Stimulated activated CD4-positive, alpha-beta T cell treated with anti-CD3 and anti-CD28 coated beads, Interleukin-4, amount 100 ng/mL, for 24 hours (primary cell): ENCODE data around the gene DDX31.
A peak's percentile ranks its signal among the peaks of the same experiment; 100 is the strongest.

Experiments used
- DNase-seq: peaks from one replicate; pipeline ENCODE4 v3.0.0-alpha.2; 2020

The DDX31 gene

DNA sequence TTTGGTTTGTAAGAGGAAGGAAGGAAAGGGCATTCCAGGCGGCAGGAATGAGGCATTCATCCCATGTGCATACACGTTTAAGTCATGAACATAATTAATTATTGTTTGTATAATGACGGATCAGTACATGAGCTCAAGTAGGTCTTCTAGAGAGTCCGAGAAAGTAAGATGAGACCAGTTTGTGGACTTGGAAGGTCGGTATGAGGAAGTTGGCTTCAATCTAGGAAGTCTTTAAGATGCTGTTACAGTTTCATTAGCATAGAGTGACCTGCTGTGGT, 2.6 kb upstream of the DDX31 start:
- DNase-seq: no peak

DNA sequence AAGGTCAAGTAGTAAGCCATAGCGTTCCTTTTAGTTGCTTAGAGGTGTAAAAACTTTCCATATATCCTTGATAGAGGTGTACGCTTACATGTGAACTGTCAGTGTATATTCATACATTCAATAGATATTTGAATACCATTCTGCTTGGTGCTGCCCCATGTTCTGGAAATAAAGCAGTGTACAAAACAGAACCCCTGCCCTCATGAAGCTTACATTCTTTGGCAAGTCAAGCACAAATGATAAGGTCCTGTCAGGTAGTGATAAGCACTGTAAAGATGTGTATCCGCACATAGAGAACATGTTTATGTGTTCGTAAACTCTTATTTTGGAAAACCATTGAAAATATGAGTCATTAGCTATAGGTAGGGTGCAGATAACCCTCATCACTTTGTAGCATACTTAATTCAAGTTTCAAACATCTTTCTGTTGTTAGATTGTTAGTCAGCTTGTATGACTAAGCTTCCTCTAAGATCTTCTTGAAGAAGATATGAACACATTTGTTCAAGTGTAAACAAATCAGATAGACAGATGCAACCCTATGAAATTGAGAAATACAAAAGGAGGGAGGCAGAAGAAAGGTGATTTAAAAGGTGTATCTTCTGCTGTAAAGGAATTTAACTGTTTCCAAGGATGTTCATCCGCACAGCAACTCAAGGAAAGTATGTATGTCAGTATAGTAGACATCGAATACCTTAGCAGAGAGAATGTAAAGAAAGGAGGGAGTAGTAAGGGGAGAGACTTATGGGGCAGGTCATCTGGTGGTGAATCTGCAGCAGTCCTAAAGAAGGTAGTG, 2.0 kb upstream of the DDX31 start:
- DNase-seq: no peak

DNA sequence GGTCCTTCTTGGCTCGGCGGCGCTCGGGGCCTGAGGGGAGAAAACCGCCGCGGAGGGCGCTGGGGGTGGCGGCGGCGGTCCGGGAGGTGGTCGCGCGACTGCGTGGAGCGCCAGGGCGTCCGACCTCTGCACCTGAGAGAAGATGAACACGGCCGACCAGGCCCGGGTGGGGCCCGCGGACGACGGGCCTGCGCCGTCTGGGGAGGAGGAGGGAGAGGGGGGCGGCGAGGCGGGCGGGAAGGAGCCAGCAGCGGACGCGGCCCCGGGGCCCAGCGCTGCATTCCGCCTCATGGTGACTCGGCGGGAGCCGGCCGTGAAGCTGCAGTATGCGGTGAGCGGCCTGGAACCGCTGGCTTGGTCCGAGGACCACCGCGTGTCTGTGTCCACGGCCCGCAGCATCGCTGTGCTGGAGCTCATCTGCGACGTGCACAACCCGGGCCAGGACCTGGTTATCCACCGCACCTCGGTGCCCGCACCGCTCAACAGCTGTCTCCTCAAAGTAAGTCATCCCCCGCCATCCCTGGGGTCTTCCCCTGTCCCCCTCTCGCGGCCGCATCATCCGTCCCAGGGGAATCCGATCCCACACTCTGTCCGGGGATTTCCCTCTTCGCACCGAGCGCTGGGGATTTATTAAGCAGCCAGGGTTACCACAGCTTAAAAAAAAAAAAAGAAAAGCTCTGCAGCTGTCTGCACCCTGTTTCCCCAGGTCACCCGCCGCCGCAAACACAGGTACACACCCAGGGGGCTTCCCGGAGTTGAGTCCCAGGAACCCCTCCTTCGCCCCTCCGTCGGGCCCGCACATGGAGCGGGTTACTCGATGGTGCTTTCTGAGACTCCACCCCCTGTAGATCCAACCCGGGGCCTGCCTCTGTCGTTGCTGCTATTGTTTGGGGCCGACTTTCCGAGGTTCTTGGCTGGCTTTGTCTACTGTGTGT, 941 bp upstream of the DDX31 start, which contains the start of gene GTF3C4:
Gene GTF3C4 (plus strand): TSS at position 8 of the 935 bp plus-strand sequence. CDS start 135 bp downstream, at position 143.
- DNase-seq: peak; percentile 45

DNA sequence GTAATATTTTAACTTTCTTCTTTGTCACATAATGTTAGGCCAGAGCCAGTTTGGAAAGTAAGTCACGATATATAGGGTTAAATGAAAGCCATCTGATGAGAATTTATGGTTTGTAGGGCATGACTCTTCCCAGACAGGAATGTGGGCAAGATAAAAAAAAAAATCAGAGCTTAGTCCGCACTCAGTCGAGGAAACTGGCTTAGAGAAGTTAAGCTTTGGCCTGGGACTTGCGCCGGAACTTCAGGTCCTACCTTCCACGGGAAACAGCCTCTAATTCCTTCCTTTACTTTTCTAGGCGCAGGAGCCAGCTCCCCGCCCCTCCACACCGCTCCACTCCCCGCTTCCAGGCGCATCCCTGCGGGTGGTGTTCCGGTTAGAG, 475 bp downstream of the DDX31 start:
- DNase-seq: no peak

DNA sequence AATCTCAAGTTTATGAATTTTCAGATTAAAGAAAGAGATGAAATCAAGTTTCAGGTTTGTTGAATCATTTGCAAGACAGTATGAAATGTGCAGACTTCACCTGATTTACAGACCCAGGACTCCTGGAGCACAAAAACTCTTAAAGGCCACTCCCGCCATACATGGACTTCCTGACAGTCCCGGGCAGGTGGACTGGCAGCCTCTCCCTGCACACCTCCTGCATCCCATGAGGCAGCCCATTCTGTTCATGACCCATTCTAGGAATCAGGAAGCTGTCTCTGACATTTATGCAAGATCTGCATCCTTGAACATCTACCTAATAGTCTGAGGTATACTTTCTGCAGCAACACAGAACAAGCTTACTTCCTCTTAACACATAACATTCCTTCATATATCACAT, 5.9 kb downstream of the DDX31 start:
- DNase-seq: no peak

DNA sequence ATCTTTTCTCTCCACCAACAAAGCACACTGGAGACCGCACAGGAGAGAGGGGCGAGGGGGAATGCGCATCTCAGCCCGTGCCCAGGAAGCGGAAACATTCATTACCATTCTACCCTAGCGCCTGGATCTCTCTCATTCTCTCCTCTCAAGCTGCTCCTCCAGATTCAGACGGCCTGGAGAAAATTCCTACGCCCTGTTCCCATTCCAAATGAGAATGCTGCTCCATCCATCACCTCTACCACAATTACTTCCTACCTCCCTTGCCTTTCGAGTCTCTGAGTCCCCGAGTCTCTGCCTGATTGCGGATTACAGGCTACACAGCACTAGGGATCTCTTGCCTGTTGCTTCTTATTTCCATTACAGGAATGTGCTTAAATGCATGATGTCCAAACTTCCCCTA, 6.7 kb downstream of the DDX31 start:
- DNase-seq: no peak

DNA sequence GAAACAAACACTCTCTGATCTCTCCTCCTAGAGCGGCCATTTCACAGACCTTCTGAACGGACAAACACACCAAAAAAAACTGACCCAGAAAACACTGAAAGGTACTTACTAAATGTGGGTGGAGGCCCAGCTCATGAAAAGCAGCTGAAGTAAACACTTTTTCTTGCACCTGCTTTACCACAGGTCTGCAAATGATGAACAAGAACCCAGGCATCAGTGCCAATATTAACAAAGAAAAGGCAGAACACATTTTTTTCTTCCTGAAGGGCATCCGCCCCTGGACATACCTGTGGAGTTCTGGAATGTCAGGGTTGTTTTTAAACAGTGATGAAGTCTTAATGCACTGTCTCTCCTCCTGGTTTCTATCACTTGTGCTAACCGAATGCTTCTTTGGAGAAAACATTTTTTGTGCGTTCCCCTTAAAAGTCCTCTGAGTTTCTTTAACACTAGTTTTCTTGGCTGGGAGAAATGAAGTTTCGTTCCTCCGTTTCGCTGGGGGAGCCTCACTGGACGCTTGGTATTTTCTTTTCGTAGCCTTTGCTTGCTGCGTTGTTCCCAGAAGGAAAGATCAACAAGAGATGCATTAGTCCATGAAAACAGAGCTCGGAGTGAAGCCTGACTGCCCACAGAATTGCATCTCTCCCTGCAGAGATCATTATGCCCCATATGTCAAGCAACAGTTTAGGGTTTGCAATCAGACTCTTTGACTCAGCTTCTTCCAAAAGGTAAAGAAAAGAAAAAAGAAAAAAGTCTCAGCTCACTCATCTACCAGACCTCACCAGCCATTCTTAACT, 7.4 kb downstream of the DDX31 start:
- no peak for DNase-seq

DNA sequence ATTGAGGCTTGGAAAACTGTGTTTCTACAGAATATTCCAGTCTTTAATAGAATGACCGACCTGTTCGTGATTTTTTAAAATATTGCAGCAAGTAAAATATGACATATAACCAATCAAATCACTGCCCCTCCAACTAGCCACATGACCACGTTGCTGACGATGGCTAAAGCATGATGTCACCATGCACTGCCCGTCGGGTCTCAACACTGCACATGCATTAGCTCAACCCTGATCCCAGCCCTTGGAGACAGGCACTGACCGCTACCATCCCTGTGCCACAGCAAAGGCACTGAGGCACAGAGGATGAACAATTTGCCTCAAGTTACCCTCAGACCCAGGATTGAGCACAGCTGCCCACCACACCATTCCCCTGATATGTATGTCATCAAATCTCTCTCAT, 13.5 kb downstream of the DDX31 start:
- no peak for DNase-seq

DNA sequence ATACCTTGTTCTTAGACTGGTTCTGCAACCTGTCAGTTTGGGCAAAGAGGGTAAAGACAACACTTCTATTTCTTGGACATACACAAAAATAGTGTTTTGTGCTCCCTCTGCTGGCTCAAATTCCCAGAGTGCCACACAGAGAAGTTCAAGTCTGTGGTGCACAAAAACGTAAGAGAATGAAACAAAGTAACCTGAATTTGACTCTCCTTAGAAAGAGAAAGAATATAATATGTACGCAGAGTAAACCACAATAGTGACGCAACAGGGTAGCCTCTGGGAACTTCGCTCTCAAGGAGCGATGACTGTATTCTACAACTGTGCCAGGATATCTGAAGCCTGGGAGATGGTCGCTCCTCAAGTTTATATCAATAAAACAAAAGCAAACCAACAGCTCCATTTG, 18.5 kb downstream of the DDX31 start:
- DNase-seq: no peak

DNA sequence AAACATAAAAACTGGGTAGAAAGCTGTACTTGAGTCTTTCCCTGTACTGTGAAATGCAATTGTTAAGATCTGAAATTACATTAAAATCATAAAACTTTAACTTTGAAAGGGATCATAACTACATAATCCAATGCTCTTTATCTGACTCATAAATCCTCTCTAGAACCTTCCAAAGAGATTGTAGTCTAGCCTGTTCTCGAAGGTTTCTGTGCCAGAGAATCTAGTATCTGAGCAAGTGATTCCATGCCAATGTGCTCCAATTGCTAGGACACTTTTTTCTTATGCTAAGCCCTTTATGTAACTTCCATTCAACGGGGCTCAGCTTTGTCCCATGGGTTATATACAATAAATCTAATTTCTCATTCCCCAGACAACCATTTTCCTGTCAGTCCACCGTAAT, 21.1 kb downstream of the DDX31 start:
- no peak for DNase-seq

DNA sequence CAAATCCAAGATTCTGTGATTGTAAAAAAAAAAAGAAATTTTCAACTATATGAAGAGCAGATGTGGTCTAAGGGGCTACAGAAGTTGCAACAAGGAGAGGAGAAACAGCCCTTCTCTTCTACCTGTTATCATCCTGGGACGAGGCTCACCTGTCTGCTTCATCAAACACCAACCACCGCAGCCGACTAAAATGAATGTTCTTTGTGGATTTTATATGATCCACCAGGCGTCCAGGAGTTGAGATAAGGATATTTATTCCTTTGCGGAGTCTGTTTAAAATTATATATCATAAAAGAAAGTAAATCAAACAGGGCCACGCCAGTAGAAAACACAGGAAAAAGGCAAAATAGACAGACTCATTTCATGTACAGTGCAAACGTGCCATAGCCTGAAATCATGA, 21.5 kb downstream of the DDX31 start:
- no peak for DNase-seq

DNA sequence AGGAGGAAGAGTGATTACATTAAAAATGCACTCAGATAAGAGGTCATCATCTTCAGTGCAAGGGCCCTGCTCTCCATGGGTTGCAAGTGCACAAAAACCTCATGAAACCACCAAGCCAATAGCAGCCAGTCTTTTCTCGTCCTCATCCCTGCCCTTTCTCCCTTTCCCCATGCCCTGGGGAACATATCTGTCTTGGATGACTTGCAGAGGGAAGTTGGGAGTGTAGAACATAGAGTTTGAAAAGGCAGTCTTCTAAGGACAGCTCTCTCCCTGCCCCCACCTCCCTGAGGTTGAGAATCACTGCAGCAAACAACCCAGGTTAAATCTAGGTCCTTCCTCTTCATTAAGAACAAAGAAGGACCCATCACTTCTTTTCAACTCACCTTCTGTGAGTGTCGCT, 22.0 kb downstream of the DDX31 start:
- DNase-seq: no peak

DNA sequence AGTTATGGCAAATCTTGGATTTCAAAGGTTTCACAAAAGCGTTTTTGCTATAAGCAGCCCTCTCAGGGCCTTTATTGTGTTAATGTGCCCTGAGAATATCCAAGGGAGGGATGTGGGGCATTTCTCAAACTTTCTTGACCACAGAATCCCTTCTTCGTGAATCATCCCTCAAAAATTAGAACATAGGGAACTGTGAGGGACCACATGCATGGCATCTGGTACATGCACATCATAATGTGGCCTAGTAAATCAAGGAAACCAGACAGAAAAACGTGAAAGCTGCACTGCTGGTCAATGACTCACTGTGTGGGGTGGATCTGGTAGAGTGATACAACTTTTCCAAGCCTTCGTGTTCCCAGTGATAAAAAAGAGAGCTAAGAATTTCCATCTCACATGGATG, 22.4 kb downstream of the DDX31 start:
- DNase-seq: no peak

DNA sequence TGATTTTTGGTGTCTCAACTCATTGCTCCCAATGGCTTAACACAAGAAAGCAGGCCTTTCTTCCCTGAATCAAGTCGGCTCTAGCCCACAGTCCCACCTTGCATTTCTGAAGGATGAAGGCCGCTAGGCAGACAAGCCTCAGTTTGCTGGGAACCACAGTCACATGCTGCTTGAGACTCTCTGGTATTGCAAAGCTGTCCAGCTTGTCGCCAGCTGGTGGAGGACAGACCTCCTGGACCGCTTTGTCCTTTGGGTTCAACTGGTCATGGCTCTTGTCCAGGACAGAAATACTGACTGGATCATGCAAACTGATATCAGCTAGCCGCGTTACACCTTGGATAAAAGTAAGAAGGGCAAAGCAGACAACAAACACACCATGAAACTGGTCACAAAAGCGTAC, 23.1 kb downstream of the DDX31 start:
- no peak for DNase-seq

DNA sequence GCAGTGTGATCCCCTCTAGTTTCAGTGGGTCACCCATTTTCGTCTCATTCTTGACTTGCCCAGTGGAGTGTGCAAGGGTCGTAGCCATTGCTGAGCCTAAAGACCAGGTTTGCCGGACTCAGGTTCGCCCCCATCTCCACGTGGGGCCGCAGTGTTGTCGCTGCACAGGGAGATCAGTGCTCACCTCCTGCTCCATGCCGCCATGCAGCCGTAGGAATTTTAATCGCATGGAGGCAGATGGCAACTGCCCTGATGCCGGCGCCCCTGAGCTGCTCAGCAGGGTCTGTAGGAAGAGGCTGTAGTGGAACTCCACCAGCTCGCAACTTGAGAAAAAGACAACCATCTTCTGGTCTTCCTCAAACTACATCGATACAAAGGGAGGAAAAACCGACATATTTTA, 24.1 kb downstream of the DDX31 start:
- DNase-seq: no peak

DNA sequence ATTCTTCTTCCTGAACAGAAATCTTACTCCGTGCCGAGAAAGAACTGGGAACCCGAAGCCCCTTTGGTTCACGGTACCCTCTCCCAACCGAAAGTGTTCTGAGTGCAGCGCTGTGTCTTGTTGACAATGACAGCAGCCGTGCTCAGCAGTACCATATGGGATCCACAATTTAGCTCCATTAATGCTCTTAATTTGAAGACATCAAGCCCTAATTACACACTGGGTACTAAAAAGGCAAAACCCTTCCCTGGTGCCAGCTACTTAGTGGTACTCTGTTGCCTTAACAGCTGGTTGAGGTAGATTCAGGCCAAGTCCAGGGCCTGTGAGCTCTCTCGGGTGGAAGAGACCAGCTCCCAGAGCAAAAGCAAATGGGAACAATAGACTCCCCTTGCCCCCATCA, 24.5 kb downstream of the DDX31 start:
- no peak for DNase-seq

DNA sequence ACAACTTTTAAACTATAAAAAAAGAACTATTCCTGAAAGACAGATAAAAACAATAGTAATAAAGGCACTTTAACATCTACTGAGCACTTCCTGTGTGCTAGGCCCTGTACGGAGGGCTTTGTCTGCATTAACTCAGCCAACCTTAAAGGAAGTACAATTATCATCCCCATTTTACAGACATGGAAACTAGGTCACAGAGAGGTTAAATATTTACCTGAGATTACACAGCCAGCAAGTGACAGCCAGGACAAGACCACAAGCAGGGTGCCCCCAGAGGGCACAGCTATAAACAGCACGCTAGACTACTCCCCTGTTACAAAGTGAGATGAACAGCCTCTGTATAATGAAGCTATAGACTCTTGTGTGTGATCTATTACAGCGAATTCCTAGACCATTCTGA, 25.5 kb downstream of the DDX31 start:
- DNase-seq: no peak

DNA sequence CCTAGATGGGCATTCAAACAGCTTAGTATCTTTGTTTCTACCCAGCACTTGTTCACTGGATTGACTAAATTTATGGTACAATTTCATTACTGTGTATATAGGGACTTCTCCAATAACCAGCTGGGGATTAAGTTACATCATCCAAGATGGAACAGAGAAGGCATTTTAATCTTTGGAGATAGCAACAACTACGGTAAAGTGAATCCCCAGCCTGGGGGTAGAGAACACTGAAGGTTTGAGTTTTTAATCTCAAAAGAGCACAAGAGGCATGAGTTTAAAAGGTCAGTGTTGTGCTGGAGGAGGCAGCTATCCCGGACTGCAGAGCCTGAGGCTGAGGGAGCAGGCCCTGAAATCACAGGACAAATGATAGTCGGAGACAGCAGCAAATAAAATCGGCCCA, 28.6 kb downstream of the DDX31 start:
- DNase-seq: no peak

DNA sequence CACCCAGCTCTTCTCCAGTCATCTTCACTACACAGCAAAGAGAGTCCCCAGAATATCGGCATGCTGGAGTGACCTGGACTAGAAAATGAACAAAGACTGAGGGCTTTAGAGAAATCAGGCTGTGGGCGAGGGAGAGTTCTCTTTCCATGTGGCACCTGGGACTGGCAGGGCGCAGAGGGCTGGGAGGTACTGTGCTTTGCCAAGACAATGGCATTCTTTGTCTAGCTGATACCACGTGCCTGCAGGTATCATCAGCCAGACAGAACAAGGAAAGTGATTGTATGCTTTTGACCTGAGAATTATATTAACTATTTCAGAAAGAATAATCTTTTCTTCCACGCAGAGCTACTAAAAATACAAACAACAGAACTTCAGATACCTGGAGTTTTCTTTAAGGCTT, 30.5 kb downstream of the DDX31 start:
- DNase-seq: no peak

DNA sequence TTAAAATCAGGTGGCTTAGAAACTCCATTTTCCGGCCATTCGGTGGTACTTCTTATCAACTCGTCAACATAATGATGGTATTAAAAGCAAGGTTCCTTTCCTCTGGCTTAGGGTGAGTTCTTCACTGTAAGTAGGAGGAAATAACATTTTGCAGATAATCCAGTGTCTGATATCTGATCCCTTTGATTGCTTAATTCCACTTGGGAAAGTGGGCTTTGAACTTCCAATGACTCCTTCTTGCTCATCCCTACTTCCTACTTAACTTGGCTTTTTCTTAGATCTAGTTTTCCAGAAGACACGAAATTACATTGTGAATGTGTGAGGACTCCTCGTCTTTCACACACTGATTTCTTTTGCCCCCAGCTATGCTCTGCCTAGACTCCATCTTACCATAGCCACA, 31.5 kb downstream of the DDX31 start:
- no peak for DNase-seq

DNA sequence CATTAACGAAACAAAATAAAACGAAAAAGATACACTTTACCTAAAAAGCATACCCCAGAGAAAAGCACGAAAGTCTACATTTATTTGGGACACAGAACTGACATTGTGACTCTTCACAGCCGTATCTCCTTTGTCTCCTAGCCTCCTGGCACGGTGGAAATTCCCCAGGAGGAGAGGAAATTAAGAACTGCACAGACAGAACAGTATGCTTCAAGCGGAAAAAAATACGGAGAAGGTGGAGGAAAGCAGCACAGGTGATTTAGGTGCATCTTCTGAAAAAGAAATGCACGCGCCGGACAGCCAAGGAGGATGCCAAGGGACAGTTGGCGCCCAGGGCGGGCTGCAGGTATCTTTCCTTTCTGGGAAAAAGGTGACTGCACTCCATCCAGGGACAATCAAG, 32.0 kb downstream of the DDX31 start:
- DNase-seq: no peak

DNA sequence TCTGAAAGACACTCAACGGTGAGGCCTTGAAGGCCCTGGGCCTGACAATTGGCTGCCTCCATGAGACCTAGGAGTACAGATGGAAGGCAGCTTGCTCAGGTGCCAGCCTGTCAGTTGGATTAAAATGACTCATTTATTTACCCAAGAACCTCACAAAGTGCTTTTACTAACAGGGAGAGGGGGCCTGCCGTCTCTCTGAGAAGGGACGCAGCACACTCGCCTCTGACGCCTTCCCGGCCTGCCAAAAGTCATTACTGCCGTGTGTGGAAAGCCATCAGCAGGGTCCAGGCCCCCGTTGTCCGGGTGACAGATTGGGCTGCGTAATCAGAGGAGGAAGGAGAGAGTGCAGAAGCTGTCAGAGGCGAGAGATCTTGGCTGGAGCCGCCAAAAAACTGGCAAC, 32.4 kb downstream of the DDX31 start:
- no peak for DNase-seq

DNA sequence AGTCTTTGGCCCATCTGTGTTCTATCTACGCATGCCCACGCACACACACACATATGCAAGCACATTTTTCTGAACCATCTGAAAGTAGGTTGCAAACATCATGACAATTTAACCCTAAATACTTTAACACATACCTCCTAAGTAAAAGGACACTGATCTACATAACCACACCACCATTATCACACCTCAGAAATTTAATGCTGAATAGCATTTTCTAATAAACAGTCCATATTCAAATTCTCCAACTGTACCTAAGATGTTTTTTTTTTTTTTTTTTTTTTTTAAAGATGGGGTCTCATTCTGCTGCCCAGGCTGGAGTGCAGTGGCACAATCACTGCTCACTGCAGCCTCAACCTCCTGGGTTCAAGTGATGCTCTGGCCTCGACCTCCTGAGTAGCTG, 35.5 kb downstream of the DDX31 start:
- DNase-seq: no peak
